ENCODE results near the gene ARCN1. TPM values are rescaled to one million over a fixed set of nuclear protein-coding genes. Genes with fewer than 3 reads are reported as not detected.

Gene ARCN1
- total and polyA plus RNA-seq, 2 donors (not counting 3 experiments of a cell fraction or from before 2014, with no cell fraction given) = 172 to 180 TPM

DNA sequence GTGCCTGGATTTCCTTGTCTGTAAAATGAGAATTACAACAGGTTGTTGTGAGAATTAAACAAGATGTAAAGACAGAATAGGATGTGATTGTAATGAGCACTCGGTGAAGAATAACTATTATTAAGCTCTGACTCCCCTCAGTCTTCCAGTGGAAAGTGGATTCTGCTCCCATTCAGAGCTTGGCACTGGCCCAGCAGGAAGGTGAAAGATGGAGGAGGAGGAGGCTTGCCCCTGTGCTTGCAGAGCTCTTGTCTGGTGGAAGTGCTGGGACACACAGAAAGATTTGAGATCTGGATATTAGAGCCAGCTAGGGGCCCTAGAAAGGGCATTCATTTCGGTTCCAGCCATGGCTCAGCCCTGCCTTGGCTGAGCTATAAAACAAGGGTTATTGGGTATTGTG, 63.4 kb downstream of the ARCN1 start:
- dilution Hi-C loops (cut with MboI; ENCODE audit: extremely low pct_ligation_motif_present, low sequenced_read_pairs) (no loop called here), intact Hi-C loops (cut with micrococcal nuclease) (loop anchor here (2.0 kb wide), 1 partner anchor 25 kb away; no protein-coding TSS in a partner anchor)
- no peak overlapping the region for H3K4me3 ChIP-seq (replicated peaks in 1 of 3; ENCODE audit: insufficient read depth in 1 of 3, low read depth in 1 of 3, low read length in 3 of 3)
- DNase-seq (ENCODE audit: low read depth, low spot score) = no peak
- no peaks in the 10 kb centered on the region for H3K9me1 ChIP-seq (replicated peaks; ENCODE audit: control insufficient read depth, extremely low read depth, insufficient read depth, low read length)
- POLR2A ChIA-PET = interaction anchor here (0.9 to 2.3 kb wide), 2 partner anchors 9 to 15 kb away, joined by 3 to 11 read pairs; no protein-coding TSS in a partner anchor
- H3K36me3 ChIP-seq (ENCODE audit: control insufficient read depth in 2 of 2, extremely low read depth in 1 of 2, insufficient read depth in 2 of 2, low read length in 2 of 2) = peaks cover 42 to 59% of the 10 kb centered on the region in 2 experiments
- no peaks in the 10 kb centered on the region for H3K27me3 ChIP-seq (ENCODE audit: control insufficient read depth in 2 of 2, insufficient read depth in 2 of 2, low read length in 2 of 2)
- CTCF ChIA-PET = interaction anchor here (0.8 to 4.2 kb wide), 16 partner anchors 9 to 41 kb away, joined by 3 to 23 read pairs (median 4); partner anchors contain the start of gene PHLDB1
- H3K27ac ChIP-seq (ENCODE audit: insufficient read depth, low read depth, low read length) = no peak overlapping the region
- H3K79me2 ChIP-seq (ENCODE audit: control insufficient read depth, insufficient read depth, low read length) = peaks cover 7% of the 10 kb centered on the region
- no peaks in the 10 kb centered on the region for H3K9me3 ChIP-seq (replicated peaks; ENCODE audit: control insufficient read depth, insufficient read depth, low read length)
- no peak for FAIRE-seq
- no peaks in the 10 kb centered on the region for H3K4me1 ChIP-seq (ENCODE audit: control insufficient read depth, extremely low read depth, insufficient read depth, low read length)
- BruUV-seq (replicated peaks) = no TSS peak
- TF ChIP-seq JUN (IDR thresholded peaks at IDR 0.05; ENCODE audit: borderline replicate concordance, insufficient read depth, insufficient read length, low read depth) (no peak), EZH2 (IDR thresholded peaks at IDR 0.05; ENCODE audit: borderline replicate concordance, low read depth, low read length, severe bottlenecking) (no peak), GATA2 (IDR thresholded peaks at IDR 0.05; ENCODE audit: insufficient read depth, insufficient read length, low read depth, low read length) (no peak), POLR2AphosphoS5 (IDR thresholded peaks at IDR 0.05; ENCODE audit: insufficient read depth, low read depth, low read length) (no peak), POLR2A (IDR thresholded peaks at IDR 0.05; ENCODE audit: low read depth, low read length) (no peak), MYC (IDR thresholded peaks at IDR 0.05; ENCODE audit: low read depth, low read length) (no peak)
- TF ChIP-seq, protein P1, sequence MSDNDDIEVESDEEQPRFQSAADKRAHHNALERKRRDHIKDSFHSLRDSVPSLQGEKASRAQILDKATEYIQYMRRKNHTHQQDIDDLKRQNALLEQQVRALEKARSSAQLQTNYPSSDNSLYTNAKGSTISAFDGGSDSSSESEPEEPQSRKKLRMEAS (IDR thresholded peaks at IDR 0.05; ENCODE audit: insufficient read depth, insufficient read length) = no peak
- H3K4me2 ChIP-seq (ENCODE audit: insufficient read depth, low read length) = no peak overlapping the region
- no peaks in the 10 kb centered on the region for H4K20me1 ChIP-seq (replicated peaks; ENCODE audit: control insufficient read depth, extremely low read depth, insufficient read depth, low read length)
- no peak overlapping the region for H2AFZ ChIP-seq (ENCODE audit: low read depth, low read length)
- no peak overlapping the region for H3K9ac ChIP-seq (replicated peaks; ENCODE audit: extremely low read depth, insufficient read depth, low read length)

All from endothelial cell of umbilical vein (primary cell).